Transverse colon (tissue), 4 donors: ENCODE data around the gene SPATA24. TPM values are rescaled to one million over a fixed set of nuclear protein-coding genes. Genes with fewer than 3 reads are reported as not detected.
A peak's percentile ranks its signal among the peaks of the same experiment; 100 is the strongest.

Source experiments
- DNase-seq: peaks from one replicate; pipeline ENCODE4 v3.0.0-alpha.2; 2019
- H3K27ac ChIP-seq, 4 donors: fragments of 200-600 bp; sonication (generic); 2 replicates each; pipeline ENCODE4 v1.5.1; 2016 to 2018; ENCODE audit warnings: inconsistent platforms in 4 of 4
- H3K27me3 ChIP-seq: fragments of 200-600 bp; sonication (generic); 2 replicates; pipeline ENCODE4 v1.5.1; 2017; ENCODE audit warnings: inconsistent platforms
- H3K36me3 ChIP-seq, 4 donors: fragments of 200-600 bp; sonication (generic); 2 replicates each; pipeline ENCODE4 v1.5.1; 2017 to 2019; ENCODE audit warnings: inconsistent platforms in 4 of 4
- H3K4me1 ChIP-seq, 4 donors: fragments of 200-600 bp; sonication (generic); 2 replicates each; pipeline ENCODE4 v1.5.1; 2017 to 2020; ENCODE audit warnings: inconsistent platforms in 4 of 4
- H3K4me3 ChIP-seq, 4 donors: fragments of 200-600 bp; sonication (generic); 1 replicate in 1 of 4; 2 replicates in 3 of 4; pipeline versions ENCODE4 v1.5.1 to v1.6.1; 2017 to 2019; ENCODE audit warnings: inconsistent platforms in 4 of 4
- H3K9me3 ChIP-seq, 2 donors: fragments of 200-600 bp; sonication (generic); 2 replicates each; pipeline ENCODE4 v1.5.1; 2017 to 2019; ENCODE audit warnings: inconsistent platforms in 2 of 2
- EP300 ChIP-seq: sonication (generic); formaldehyde crosslinking; IDR thresholded peaks from one replicate; pipeline ENCODE4 v1.6.1; 2017; ENCODE audit warnings: antibody characterized with exemption, low read depth
- POLR2A ChIP-seq: fragments of 450-650 bp; IDR thresholded peaks from one replicate; pipeline ENCODE4 v1.6.1; 2016; ENCODE audit warnings: antibody characterized with exemption, mild to moderate bottlenecking, moderate library complexity
- POLR2AphosphoS5 ChIP-seq, 3 donors: sonication (generic); formaldehyde crosslinking; IDR thresholded peaks; one replicate each; pipeline ENCODE4 v1.6.1; 2016; ENCODE audit warnings: antibody characterized with exemption in 3 of 3
- whole genome bisulfite sequencing, 2 donors: methylation state at CpG; one replicate each; pipeline ENCODE4 v1.1.5; 2018; ENCODE audit warnings: low coverage in 1 of 2; 5-methylcytosine and 5-hydroxymethylcytosine counted together
- in situ Hi-C, 4 donors: fragments of 200-750 bp; cut with MboI; loops; one replicate each; pipeline versions ENCODE4 v1.15.0 to v1.15.1; 2017; ENCODE audit warnings: low sequenced_read_pairs in 3 of 4, low pct_ligation_motif_present in 1 of 4, low pct_unique_long_range_greater_than_20kb in 1 of 4
- intact Hi-C: fragments of 100-400 bp; cut with DNase I; formaldehyde crosslinking; loops from one replicate; pipeline ENCODE4 v1.15.1; 2023; ENCODE audit warnings: low total_unique reads
- total RNA-seq, 4 donors: library from RNA; depleted of rRNA; stranded (reverse); fragments of >200 nt; gene quantifications; one replicate each; pipeline ENCODE4 v1.1.0, GENCODE V29; 2016
- TF ChIP-seq, protein P1 (sequence below), 5 experiments: fragments of 200-600 bp in 3 of 5; fragments of 450-650 bp in 2 of 5; sonication (generic) in 3 of 5; IDR thresholded peaks; 1 replicate in 2 of 5; 2 replicates in 3 of 5; pipeline ENCODE4 v1.5.1; 2016 to 2017; ENCODE audit warnings: antibody characterized with exemption in 5 of 5, inconsistent platforms in 3 of 5, mild to moderate bottlenecking in 2 of 5, moderate library complexity in 1 of 5

SPATA24 gene
- total RNA-seq, 4 donors from 2014 or later = 3.0 TPM; not detected in 2

DNA sequence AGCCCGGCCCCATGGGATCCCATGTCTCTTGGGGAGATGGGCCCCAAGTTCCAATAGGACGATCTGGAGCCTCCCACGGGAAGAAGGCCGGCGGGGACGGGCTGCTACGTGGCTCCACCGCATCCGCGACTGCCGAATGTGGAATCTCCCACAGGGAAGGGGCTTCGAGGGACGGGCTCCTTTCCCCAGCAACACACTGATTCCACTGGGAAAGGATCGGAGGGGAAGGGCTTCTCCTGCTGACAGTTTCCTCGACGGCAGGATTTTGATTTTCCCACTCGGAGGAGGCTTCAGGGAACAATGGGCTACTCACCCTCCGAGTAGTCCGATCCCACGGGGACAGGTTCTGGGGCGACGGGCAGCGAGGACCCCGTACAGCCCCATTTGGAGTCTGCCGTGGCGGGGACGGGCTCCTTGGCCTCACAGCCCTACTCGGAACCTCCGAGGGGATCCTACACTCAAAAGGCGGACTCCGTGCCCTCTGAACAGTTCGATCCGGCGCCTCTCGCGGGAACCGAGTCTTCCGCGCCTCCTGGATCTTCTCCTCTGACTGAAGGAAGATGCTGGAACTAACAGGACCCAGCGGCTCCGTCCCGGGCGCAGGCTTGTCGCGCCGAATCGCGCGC lies 10.3 kb downstream of the SPATA24 start:
- WGBS, 2 donors = 19 to 27% methylated on average over 11 to 48 of the region's 49 CpGs
- H3K4me3 ChIP-seq = peak overlapping the region; percentile 0 to 61 (median 36)

DNA sequence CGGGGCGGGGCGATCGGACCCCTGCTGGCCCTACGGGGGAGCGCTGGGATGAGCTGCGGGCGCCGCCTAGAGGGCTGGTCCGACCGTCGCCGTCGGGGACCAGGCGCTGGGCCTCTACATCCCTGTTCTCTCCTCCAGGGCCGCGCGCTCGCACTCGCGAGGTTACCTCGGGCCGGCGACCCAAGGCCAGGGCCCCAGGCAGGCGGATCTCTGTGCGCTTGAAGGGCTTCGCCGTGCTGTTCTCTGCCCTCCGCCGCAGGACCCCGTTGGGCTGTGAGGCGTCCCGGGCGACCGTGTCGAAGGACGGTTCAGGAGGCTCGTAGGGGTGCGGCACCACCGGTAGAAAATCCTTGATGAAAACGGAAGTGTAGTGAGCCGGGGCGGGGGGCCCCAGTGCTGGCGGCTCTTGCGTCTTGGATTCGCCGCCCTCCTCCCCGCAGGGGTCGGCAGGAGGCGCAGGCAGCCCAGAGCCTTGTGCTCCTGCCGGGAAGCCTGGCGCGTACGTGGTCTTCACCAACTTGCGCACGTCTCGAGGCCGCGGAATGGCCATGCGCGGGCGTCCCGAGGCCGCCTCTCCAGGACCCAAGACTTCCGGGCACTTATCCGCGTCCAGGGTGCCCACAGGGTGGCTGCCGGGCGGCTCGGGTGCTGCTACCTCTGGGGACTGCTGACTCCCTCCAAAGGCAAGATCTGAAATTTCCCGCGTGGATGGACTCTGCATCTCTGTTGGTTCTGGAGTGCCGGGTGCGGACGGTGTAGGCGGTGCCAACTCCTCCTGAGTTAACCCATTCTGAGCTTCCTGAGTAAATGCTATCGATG lies 11.0 kb downstream of the SPATA24 start:
- in situ Hi-C loops = no loop called here
- 4% methylated on average over 53 of the region's 77 CpGs; no CpG with 5 or more reads in 1 of the 2 donors for WGBS, 2 donors
- peaks cover 0 to 57% (median 46%) of the 10 kb centered on the region in 4 donors for H3K4me1 ChIP-seq
- TF ChIP-seq EP300 (no peak), POLR2AphosphoS5 (IDR thresholded peaks at IDR 0.05) (peak in 1 of 3 donors; percentile 10), POLR2A (no peak)
- TF ChIP-seq, protein P1, sequence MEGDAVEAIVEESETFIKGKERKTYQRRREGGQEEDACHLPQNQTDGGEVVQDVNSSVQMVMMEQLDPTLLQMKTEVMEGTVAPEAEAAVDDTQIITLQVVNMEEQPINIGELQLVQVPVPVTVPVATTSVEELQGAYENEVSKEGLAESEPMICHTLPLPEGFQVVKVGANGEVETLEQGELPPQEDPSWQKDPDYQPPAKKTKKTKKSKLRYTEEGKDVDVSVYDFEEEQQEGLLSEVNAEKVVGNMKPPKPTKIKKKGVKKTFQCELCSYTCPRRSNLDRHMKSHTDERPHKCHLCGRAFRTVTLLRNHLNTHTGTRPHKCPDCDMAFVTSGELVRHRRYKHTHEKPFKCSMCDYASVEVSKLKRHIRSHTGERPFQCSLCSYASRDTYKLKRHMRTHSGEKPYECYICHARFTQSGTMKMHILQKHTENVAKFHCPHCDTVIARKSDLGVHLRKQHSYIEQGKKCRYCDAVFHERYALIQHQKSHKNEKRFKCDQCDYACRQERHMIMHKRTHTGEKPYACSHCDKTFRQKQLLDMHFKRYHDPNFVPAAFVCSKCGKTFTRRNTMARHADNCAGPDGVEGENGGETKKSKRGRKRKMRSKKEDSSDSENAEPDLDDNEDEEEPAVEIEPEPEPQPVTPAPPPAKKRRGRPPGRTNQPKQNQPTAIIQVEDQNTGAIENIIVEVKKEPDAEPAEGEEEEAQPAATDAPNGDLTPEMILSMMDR (IDR thresholded peaks at IDR 0.05) = peak; percentile 63 to 95 (median 65)
- H3K9me3 ChIP-seq = no peaks in the 10 kb centered on the region
- H3K4me3 ChIP-seq = peak overlapping the region; percentile 2 to 61 (median 36)
- H3K36me3 ChIP-seq = no peaks in the 10 kb centered on the region
- H3K27me3 ChIP-seq = peaks cover 21% of the 10 kb centered on the region
- peak; percentile 89 for DNase-seq
- H3K27ac ChIP-seq = peak overlapping the region; percentile 81 to 87 (median 82)
- intact Hi-C loops = no loop called here

More for the DNA sequence above, 10.3 kb downstream of the SPATA24 start:
- TF ChIP-seq POLR2A = peak; percentile 9
- no peak for TF ChIP-seq POLR2AphosphoS5 (IDR thresholded peaks at IDR 0.05)
- intact Hi-C loops = no loop called here
- in situ Hi-C loops = no loop called here
- peak overlapping the region in 1 of 4 donors; percentile 82 for H3K27ac ChIP-seq
- DNase-seq = no peak
- H3K27me3 ChIP-seq = peaks cover 21% of the 10 kb centered on the region
- H3K4me1 ChIP-seq = peaks cover 0 to 52% (median 42%) of the 10 kb centered on the region in 4 donors
- H3K9me3 ChIP-seq = no peaks in the 10 kb centered on the region
- no peaks in the 10 kb centered on the region for H3K36me3 ChIP-seq

DNA sequence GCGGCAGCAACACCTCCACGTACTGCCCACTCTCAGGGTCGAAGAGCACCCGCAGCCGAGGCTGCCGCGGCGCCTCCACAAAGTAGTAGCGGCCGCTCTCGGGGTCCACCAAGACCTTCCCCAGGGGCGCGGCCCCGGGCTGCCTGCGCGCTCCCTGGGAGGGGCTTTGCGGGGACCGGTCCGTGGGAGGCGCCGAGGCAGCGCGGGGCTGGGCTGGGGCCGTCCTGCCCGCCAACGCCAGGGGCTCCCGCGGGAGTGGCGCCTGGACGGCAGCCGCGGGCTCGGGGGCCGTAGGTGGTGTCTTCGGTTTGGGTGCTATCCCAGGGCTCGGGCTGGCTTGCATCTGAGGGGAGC lies 11.6 kb downstream of the SPATA24 start:
- TF ChIP-seq POLR2AphosphoS5 (IDR thresholded peaks at IDR 0.05) (no peak), POLR2A (no peak), EP300 (no peak)
- TF ChIP-seq, protein P1 (IDR thresholded peaks at IDR 0.05) = no peak
- in situ Hi-C loops (no loop called here), intact Hi-C loops (no loop called here)
- Histone ChIP-seq H3K4me1 (peaks cover 0 to 63% (median 50%) of the 10 kb centered on the region in 4 donors), H3K27ac (peak overlapping the region; percentile 81 to 87 (median 82)), H3K36me3 (no peaks in the 10 kb centered on the region), H3K4me3 (peak overlapping the region in 3 of 4 donors; percentile 29 to 61 (median 44)), H3K27me3 (peaks cover 21% of the 10 kb centered on the region), H3K9me3 (no peaks in the 10 kb centered on the region)
- DNase-seq = no peak
- WGBS, 2 donors = 15% methylated on average over 21 of the region's 36 CpGs; no CpG with 5 or more reads in 1 of the 2 donors

DNA sequence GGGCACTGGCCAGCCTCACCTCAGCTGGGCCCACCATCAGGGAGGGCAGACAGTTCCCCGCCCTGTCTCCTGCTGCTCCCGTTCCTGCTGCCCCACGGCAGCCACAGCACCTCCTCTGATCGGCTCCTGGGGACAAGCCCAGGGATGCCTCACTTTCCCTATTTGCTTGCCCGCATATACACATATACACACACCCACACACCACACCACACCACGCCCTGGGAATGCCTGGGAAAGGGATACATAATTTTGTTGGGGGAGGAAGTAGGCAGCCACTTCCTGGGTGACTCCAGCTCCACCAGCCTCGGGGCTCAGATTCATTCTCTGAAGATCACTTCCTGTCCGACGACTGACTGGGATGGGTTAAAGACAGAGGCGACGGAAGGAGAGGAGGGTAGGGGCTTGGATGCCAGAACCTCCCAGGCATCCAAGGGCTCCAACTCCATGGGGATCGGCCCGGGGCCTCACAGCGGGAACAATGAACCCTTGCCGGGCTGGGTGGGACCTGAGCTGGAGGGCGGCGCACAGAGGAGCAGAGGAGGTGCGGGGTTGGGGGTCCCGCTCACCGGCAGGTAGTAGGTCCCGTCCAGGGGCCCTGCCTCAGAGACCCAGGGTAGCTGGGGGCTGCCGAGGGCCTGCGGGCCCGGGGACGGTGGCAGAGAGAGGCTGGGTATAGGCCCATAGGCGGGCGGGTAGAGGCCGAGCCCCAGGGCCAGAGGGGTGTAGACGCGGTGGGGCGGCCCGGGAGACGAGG lies 12.1 kb downstream of the SPATA24 start:
- DNase-seq = peak; percentile 71
- TF ChIP-seq, protein P1 (IDR thresholded peaks at IDR 0.05) = no peak
- TF ChIP-seq EP300 = no peak
- peak in 1 of 3 donors; percentile 55 for TF ChIP-seq POLR2AphosphoS5 (IDR thresholded peaks at IDR 0.05)
- TF ChIP-seq POLR2A = peak; percentile 64
- Histone ChIP-seq H3K27me3 (peaks cover 21% of the 10 kb centered on the region), H3K4me3 (peak overlapping the region in 3 of 4 donors; percentile 29 to 61 (median 44)), H3K4me1 (peaks cover 0 to 63% (median 50%) of the 10 kb centered on the region in 4 donors), H3K27ac (peak overlapping the region; percentile 81 to 87 (median 82)), H3K9me3 (no peaks in the 10 kb centered on the region), H3K36me3 (no peaks in the 10 kb centered on the region)
- intact Hi-C loops (no loop called here), in situ Hi-C loops (no loop called here)
- 24% methylated on average over 24 of the region's 33 CpGs; no CpG with 5 or more reads in 1 of the 2 donors for WGBS, 2 donors
